ENCODE results near the gene PDLIM4. TPM values are rescaled to one million over a fixed set of nuclear protein-coding genes. Genes with fewer than 3 reads are reported as not detected.

PDLIM4 gene
- total RNA-seq, 2 donors from 2014 or later: not detected

- H3K27me3 Mint-ChIP-seq: no peaks in the 10 kb centered on the region
- no peak overlapping the region for H3K27ac Mint-ChIP-seq
- H3K4me3 Mint-ChIP-seq: no peak overlapping the region
- DNase-seq: no peak
- no peak for ATAC-seq
- no peaks in the 10 kb centered on the region for H3K9me3 ChIP-seq (ENCODE audit: control insufficient read depth, low read length, poor library complexity, severe bottlenecking)
- H3K4me1 Mint-ChIP-seq: peaks cover 3% of the 10 kb centered on the region
- no peaks in the 10 kb centered on the region for H3K36me3 Mint-ChIP-seq (ENCODE audit: low read depth)
These were observed 56.5 kb downstream of the PDLIM4 start for GRCh38 chr5:132313961-132314432.

GRCh38 chr5:132315529-132316067 lies 58.1 kb downstream of the PDLIM4 start:
- Mint-ChIP-seq H3K27me3 (no peaks in the 10 kb centered on the region), H3K4me3 (no peak overlapping the region), H3K27ac (no peak overlapping the region)

GRCh38 chr5:132319975-132320374 lies 62.5 kb downstream of the PDLIM4 start:
- DNase-seq: no peak
- H3K4me1 Mint-ChIP-seq: peaks cover 2% of the 10 kb centered on the region
- no peaks in the 10 kb centered on the region for H3K9me3 ChIP-seq (ENCODE audit: control insufficient read depth, low read length, poor library complexity, severe bottlenecking)
- ATAC-seq: no peak
- H3K27me3 Mint-ChIP-seq: no peaks in the 10 kb centered on the region
- no peak overlapping the region for H3K27ac Mint-ChIP-seq
- peaks cover 2% of the 10 kb centered on the region for H3K36me3 Mint-ChIP-seq (ENCODE audit: low read depth)
- no peak overlapping the region for H3K4me3 Mint-ChIP-seq

More at GRCh38 chr5:132315529-132316067, 58.1 kb downstream of the PDLIM4 start:
- Mint-ChIP-seq H3K4me1 (peaks cover 3% of the 10 kb centered on the region), H3K36me3 (ENCODE audit: low read depth) (no peaks in the 10 kb centered on the region)
- ATAC-seq (no peak), DNase-seq (no peak)
- H3K9me3 ChIP-seq (ENCODE audit: control insufficient read depth, low read length, poor library complexity, severe bottlenecking): no peaks in the 10 kb centered on the region

GRCh38 chr5:132321109-132321721 lies 63.7 kb downstream of the PDLIM4 start:
- Mint-ChIP-seq H3K4me3 (no peak overlapping the region), H3K27me3 (no peaks in the 10 kb centered on the region), H3K4me1 (peaks cover 2% of the 10 kb centered on the region), H3K36me3 (ENCODE audit: low read depth) (peaks cover 2% of the 10 kb centered on the region), H3K27ac (no peak overlapping the region)
- H3K9me3 ChIP-seq (ENCODE audit: control insufficient read depth, low read length, poor library complexity, severe bottlenecking): no peaks in the 10 kb centered on the region
- DNase-seq: no peak
- no peak for ATAC-seq

- Mint-ChIP-seq H3K4me1 (peaks cover 2% of the 10 kb centered on the region), H3K36me3 (ENCODE audit: low read depth) (peaks cover 2% of the 10 kb centered on the region), H3K27ac (no peak overlapping the region), H3K4me3 (no peak overlapping the region), H3K27me3 (no peaks in the 10 kb centered on the region)
- ATAC-seq (no peak), DNase-seq (no peak)
- H3K9me3 ChIP-seq (ENCODE audit: control insufficient read depth, low read length, poor library complexity, severe bottlenecking): no peaks in the 10 kb centered on the region
These were observed 64.8 kb downstream of the PDLIM4 start for GRCh38 chr5:132322266-132322665.

Other genes with a start within 250 kb of the PDLIM4 start
- gene ACSL6, start 246.0 kb upstream of the PDLIM4 start, total RNA-seq: 10 to 100 TPM; 18.0 to 22.2 TPM
- not detected for gene IL3, start 197.0 kb upstream of the PDLIM4 start, total RNA-seq
- not detected for gene CSF2, start 183.9 kb upstream of the PDLIM4 start, total RNA-seq
- gene P4HA2, start 29.8 kb upstream of the PDLIM4 start, total RNA-seq: under 1 TPM in 1 of 2 donors, not detected in 1; 0.50 TPM
- gene SLC22A4, start 36.7 kb downstream of the PDLIM4 start, total RNA-seq: under 1 TPM in 1 of 2 donors, not detected in 1; 0.70 TPM
- 1 to 10 TPM; 3.4 to 3.7 TPM for gene SLC22A5, start 112.0 kb downstream of the PDLIM4 start, total RNA-seq
- gene IRF1, start 233.1 kb downstream of the PDLIM4 start, total RNA-seq: 100 to 1,000 TPM; 590 to 639 TPM

Measured in T-helper 17 cell (primary cell).